Measurements from ENCODE around the gene ABI3. TPM values are rescaled to one million over a fixed set of nuclear protein-coding genes. Genes with fewer than 3 reads are reported as not detected.

Gene ABI3
- total RNA-seq, 6 experiments from 2014 or later, result 0.11 TPM; not detected in 5

DNA sequence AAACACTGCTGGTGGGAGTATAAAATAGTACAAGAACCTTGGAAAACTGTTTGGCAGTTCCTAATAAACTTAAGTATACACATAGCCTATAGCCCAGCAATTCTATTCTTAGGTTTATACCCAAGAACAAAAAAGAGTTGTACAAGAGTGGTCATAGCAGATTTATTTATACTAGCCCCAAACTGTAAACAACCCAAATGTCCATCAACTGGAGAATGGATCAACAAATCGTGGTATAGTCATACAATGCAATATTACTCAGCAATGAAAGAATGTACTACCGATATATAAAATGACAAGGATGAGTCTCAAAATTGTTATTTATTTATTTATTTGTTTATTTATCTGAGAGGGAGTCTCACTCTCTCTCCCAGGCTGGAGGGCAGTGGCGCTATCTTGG lies 23.2 kb upstream of the ABI3 start:
- Mint-ChIP-seq H3K4me1 (ENCODE audit: low read depth) (peaks cover 12% of the 10 kb centered on the region), H3K27me3 (ENCODE audit: insufficient read depth) (peaks cover 17% of the 10 kb centered on the region), H3K36me3 (ENCODE audit: low read depth) (peaks cover 17% of the 10 kb centered on the region), H3K4me3 (no peak overlapping the region), H3K27ac (no peak overlapping the region), H3K9me3 (peaks cover 34% of the 10 kb centered on the region)
- TF ChIP-seq, protein P1, sequence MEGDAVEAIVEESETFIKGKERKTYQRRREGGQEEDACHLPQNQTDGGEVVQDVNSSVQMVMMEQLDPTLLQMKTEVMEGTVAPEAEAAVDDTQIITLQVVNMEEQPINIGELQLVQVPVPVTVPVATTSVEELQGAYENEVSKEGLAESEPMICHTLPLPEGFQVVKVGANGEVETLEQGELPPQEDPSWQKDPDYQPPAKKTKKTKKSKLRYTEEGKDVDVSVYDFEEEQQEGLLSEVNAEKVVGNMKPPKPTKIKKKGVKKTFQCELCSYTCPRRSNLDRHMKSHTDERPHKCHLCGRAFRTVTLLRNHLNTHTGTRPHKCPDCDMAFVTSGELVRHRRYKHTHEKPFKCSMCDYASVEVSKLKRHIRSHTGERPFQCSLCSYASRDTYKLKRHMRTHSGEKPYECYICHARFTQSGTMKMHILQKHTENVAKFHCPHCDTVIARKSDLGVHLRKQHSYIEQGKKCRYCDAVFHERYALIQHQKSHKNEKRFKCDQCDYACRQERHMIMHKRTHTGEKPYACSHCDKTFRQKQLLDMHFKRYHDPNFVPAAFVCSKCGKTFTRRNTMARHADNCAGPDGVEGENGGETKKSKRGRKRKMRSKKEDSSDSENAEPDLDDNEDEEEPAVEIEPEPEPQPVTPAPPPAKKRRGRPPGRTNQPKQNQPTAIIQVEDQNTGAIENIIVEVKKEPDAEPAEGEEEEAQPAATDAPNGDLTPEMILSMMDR (IDR thresholded peaks at IDR 0.05), result no peak
- DNase-seq, result no peak

DNA sequence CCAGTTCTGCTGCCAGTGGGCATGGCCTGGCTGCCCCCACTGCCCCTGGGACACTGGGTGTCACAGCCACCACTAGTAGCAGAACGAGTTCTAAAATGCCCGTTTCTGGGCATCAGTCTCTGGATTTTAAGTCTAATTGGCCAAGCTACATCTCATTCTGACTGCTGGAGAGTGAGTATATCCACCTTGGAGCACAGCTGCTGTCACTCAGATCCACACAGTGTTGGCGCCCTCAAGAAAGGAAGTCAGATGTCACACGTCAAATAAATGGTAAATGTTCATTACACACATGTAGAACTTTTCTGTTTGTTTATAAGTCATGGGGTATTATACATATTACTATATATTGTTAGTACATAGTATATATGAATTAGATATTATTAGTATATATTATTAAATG lies 19.6 kb upstream of the ABI3 start:
- Mint-ChIP-seq H3K27me3 (ENCODE audit: insufficient read depth) (peaks cover 17% of the 10 kb centered on the region), H3K4me1 (ENCODE audit: low read depth) (peaks cover 24% of the 10 kb centered on the region), H3K36me3 (ENCODE audit: low read depth) (no peaks in the 10 kb centered on the region), H3K27ac (no peak overlapping the region), H3K4me3 (peak overlapping the region; percentile 42; the same call in 1 of the 2 replicates), H3K9me3 (peaks cover 5% of the 10 kb centered on the region)
- TF ChIP-seq, protein P1 (IDR thresholded peaks at IDR 0.05), result no peak
- no peak for DNase-seq

DNA sequence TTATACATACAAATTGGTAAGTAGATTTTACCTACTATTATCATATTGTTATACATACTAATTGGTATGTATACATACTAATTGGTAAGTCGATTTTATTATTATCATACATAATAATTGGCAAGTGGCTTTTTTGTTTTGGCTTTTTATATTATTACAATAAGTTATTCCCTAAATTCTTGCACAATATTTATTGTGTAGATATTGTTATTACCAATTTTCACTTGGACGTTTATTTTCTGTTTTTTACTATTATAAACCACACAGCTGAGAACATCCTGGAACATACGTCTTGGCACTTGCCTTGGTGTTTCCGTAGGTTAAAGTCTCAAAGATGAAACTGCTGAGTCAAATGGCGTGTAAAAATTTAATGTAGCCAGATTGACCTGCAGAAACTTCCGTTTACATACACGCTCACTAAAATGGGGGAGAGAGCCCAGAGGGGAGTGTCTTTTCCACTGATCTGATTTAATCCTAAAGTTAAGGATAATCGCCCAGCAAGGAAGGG lies 19.0 kb upstream of the ABI3 start:
- Mint-ChIP-seq H3K4me1 (ENCODE audit: low read depth) (peaks cover 24% of the 10 kb centered on the region), H3K27ac (peak overlapping the region; percentile 97), H3K27me3 (ENCODE audit: insufficient read depth) (peaks cover 17% of the 10 kb centered on the region), H3K4me3 (peak overlapping the region; percentile 93), H3K36me3 (ENCODE audit: low read depth) (no peaks in the 10 kb centered on the region), H3K9me3 (no peaks in the 10 kb centered on the region)
- no peak for DNase-seq
- TF ChIP-seq, protein P1 (IDR thresholded peaks at IDR 0.05), result no peak

DNA sequence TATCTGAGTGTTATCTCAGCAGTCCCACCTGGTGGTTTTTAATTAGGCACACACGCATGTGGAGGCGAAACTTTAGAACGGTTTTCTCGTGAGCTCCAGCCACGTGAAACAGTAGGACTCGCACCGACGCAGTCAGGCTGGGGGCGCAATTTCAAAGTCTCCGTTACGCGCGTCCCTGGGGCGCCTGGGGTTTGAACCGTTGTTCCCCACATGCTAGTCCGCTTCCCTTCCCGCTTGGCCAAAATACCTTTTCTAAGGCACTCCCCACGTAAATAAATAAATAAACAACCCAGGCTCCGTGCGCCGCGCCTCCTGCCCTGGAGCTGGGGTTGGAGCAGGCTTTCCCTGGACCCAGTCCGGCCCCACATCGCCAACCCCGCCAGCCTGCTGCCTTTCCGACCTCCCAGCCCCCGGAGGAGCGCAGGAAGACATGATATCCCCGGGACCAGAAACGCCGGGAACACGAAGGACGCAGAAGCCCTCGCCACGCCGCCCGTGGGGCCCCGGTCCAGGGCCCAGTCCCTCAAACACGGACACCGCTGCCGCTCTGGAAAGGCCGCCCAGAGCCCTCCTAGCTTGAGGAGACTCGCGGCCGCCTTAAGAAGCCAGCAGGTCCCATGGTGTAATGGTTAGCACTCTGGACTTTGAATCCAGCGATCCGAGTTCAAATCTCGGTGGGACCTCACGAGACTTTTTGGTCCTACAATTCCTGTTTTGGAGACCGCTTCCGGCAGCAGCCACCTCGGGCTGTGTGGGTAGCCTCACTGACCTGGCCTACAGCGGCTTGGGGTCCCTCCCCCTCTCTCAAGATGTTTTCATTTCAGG lies 18.4 kb upstream of the ABI3 start:
- Mint-ChIP-seq H3K27me3 (ENCODE audit: insufficient read depth) (peaks cover 17% of the 10 kb centered on the region), H3K9me3 (no peaks in the 10 kb centered on the region), H3K27ac (peak overlapping the region; percentile 97)

DNA sequence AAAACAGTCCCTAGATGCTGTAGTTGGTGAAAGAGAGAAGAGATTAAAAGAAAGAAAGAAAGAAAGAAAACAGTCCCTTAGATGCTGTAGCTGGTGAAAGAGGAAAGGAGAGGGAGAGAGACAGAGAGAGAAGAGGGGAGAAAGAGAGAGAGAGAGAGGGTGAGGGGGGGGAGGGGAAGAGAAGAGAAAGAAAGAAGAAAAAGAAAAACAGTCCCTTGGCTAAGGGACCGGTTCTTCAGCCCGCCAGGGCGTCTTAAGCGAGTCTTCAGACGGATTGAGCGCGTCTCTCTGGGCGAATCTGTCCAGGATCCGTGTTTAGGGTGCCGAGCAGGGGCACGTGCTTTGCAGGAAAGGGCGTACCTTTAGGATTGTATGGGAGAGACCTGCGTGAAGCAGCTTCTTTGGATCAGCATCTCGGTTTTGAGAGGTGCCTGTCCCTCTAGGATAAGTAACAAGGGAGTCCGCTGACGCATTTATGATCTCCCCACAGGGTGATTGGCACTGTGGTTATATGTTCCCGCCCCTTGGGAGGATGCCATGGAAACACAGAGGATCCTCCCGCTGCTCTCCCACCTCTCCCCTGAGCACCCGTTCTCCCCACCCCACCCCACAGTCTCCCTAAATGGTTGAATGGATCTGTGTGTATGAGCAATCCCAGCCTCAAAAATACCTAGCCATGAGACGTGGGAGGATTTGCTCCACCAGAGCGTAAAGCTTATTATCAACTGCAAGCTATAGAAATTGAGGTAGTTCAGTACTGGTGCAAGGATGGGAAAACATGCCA lies 16.8 kb upstream of the ABI3 start:
- peak overlapping the region; percentile 93 for H3K4me3 Mint-ChIP-seq
- TF ChIP-seq, protein P1 (IDR thresholded peaks at IDR 0.05), result no peak
- H3K36me3 Mint-ChIP-seq (ENCODE audit: low read depth), result no peaks in the 10 kb centered on the region
- peak; percentile 49 for DNase-seq
- H3K27me3 Mint-ChIP-seq (ENCODE audit: insufficient read depth), result peaks cover 16% of the 10 kb centered on the region
- peaks cover 32% of the 10 kb centered on the region for H3K4me1 Mint-ChIP-seq (ENCODE audit: low read depth)
- peak overlapping the region; percentile 97 for H3K27ac Mint-ChIP-seq
- H3K9me3 Mint-ChIP-seq, result no peaks in the 10 kb centered on the region

More for the DNA sequence above, 18.4 kb upstream of the ABI3 start:
- peaks cover 25% of the 10 kb centered on the region for H3K4me1 Mint-ChIP-seq (ENCODE audit: low read depth)
- no peaks in the 10 kb centered on the region for H3K36me3 Mint-ChIP-seq (ENCODE audit: low read depth)
- peak; percentile 89 for DNase-seq
- TF ChIP-seq, protein P1 (IDR thresholded peaks at IDR 0.05), result peak; percentile 71
- H3K4me3 Mint-ChIP-seq, result peak overlapping the region; percentile 93
